Measurements from ENCODE around the gene WDR73. TPM values are rescaled to one million over a fixed set of nuclear protein-coding genes. Genes with fewer than 3 reads are reported as not detected.

WDR73 gene
- polyA plus RNA-seq, 1 donor (not counting 4 experiments of a cell fraction or from before 2014, with no cell fraction given) = 23.6 TPM

- H3K4me2 ChIP-seq (ENCODE audit: control insufficient read depth, extremely low read depth, insufficient read depth, low read depth, low read length) = no peak overlapping the region
- H3K79me2 ChIP-seq (ENCODE audit: control insufficient read depth, insufficient read depth, low read length) = no peaks in the 10 kb centered on the region
- no peaks in the 10 kb centered on the region for H3K4me1 ChIP-seq (ENCODE audit: control insufficient read depth, extremely low read depth, insufficient read depth, low read length)
- H3K9me1 ChIP-seq (ENCODE audit: control insufficient read depth, extremely low read depth, insufficient read depth, low read length) = no peaks in the 10 kb centered on the region
- no peak overlapping the region for H3K27ac ChIP-seq (ENCODE audit: control insufficient read depth, insufficient read depth, low read length)
- no peak overlapping the region for H3K9ac ChIP-seq (ENCODE audit: control insufficient read depth, extremely low read depth, insufficient read depth, low read length)
- no peaks in the 10 kb centered on the region for H3K9me3 ChIP-seq (ENCODE audit: control insufficient read depth, low read depth, low read length)
- H3K4me3 ChIP-seq (ENCODE audit: control insufficient read depth in 2 of 3, extremely low read depth in 1 of 3, insufficient read depth in 2 of 3, low read depth in 1 of 3, low read length in 3 of 3) = no peak overlapping the region
- H3K36me3 ChIP-seq (ENCODE audit: control insufficient read depth in 2 of 2, extremely low read depth in 1 of 2, insufficient read depth in 2 of 2, low read length in 2 of 2) = peaks cover 0 to 9% of the 10 kb centered on the region in 2 experiments
- H4K20me1 ChIP-seq (ENCODE audit: control insufficient read depth, extremely low read depth, insufficient read depth, low read length) = no peaks in the 10 kb centered on the region
- DNase-seq (ENCODE audit: low read depth, low spot score) = no peak
- H3K27me3 ChIP-seq (ENCODE audit: control insufficient read depth, extremely low read depth, insufficient read depth, low read length) = no peaks in the 10 kb centered on the region
- no peak overlapping the region for H2AFZ ChIP-seq (ENCODE audit: control insufficient read depth, low read length)
- FAIRE-seq = no peak
- dilution Hi-C loops (cut with MboI; ENCODE audit: extremely low pct_ligation_motif_present, low sequenced_read_pairs) = no loop called here
- TF ChIP-seq, protein P1, sequence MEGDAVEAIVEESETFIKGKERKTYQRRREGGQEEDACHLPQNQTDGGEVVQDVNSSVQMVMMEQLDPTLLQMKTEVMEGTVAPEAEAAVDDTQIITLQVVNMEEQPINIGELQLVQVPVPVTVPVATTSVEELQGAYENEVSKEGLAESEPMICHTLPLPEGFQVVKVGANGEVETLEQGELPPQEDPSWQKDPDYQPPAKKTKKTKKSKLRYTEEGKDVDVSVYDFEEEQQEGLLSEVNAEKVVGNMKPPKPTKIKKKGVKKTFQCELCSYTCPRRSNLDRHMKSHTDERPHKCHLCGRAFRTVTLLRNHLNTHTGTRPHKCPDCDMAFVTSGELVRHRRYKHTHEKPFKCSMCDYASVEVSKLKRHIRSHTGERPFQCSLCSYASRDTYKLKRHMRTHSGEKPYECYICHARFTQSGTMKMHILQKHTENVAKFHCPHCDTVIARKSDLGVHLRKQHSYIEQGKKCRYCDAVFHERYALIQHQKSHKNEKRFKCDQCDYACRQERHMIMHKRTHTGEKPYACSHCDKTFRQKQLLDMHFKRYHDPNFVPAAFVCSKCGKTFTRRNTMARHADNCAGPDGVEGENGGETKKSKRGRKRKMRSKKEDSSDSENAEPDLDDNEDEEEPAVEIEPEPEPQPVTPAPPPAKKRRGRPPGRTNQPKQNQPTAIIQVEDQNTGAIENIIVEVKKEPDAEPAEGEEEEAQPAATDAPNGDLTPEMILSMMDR (optimal IDR thresholded peaks at IDR 0.05 in 1 of 3, IDR thresholded peaks at IDR 0.05 in 1 of 3, conservative IDR thresholded peaks at IDR 0.05 in 1 of 3; ENCODE audit: extremely low read depth in 1 of 3, insufficient read depth in 2 of 3, low read length in 3 of 3) = no peak
- TF ChIP-seq EZH2 (IDR thresholded peaks at IDR 0.05; ENCODE audit: low read length) = no peak
Measured at GRCh38 chr15:84608707-84609284, 45.3 kb downstream of the WDR73 start.

DNA sequence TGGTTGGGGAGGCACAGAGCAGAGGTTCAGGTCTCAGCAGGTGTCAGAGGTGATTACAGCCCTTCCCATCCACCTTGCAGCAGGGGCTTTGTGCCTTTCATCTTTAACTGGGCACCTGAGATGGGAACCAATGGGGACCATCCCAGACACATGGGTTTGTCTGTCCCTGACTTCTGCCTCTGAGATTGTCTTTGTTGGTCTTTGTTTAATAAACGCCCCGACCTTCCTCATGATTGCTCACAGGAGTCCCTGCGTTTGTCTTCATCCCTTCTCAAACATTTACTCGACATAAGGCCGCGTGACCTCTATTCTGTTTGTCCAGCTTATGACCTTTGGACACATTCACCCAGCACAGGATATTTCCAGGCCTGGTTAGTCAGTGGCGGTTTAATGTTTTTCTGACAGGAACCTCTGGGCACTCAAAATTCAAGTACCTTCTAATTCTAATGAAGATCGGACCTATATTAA, 47.4 kb downstream of the WDR73 start:
- no peaks in the 10 kb centered on the region for H3K4me1 ChIP-seq (ENCODE audit: control insufficient read depth, extremely low read depth, insufficient read depth, low read length)
- H3K79me2 ChIP-seq (ENCODE audit: control insufficient read depth, insufficient read depth, low read length) = no peaks in the 10 kb centered on the region
- no peak overlapping the region for H2AFZ ChIP-seq (ENCODE audit: control insufficient read depth, low read length)
- H3K36me3 ChIP-seq (ENCODE audit: control insufficient read depth in 2 of 2, extremely low read depth in 1 of 2, insufficient read depth in 2 of 2, low read length in 2 of 2) = peaks cover 0 to 11% of the 10 kb centered on the region in 2 experiments
- DNase-seq (ENCODE audit: low read depth, low spot score) (no peak), FAIRE-seq (no peak)
- TF ChIP-seq, protein P1 (optimal IDR thresholded peaks at IDR 0.05 in 1 of 3, IDR thresholded peaks at IDR 0.05 in 1 of 3, conservative IDR thresholded peaks at IDR 0.05 in 1 of 3; ENCODE audit: extremely low read depth in 1 of 3, insufficient read depth in 2 of 3, low read length in 3 of 3) = no peak
- TF ChIP-seq EZH2 (IDR thresholded peaks at IDR 0.05; ENCODE audit: low read length) = no peak
- no peak overlapping the region for H3K9ac ChIP-seq (ENCODE audit: control insufficient read depth, extremely low read depth, insufficient read depth, low read length)
- no peak overlapping the region for H3K4me2 ChIP-seq (ENCODE audit: control insufficient read depth, extremely low read depth, insufficient read depth, low read depth, low read length)
- dilution Hi-C loops (cut with MboI; ENCODE audit: extremely low pct_ligation_motif_present, low sequenced_read_pairs) = no loop called here
- no peak overlapping the region for H3K27ac ChIP-seq (ENCODE audit: control insufficient read depth, insufficient read depth, low read length)
- no peak overlapping the region for H3K4me3 ChIP-seq (ENCODE audit: control insufficient read depth in 2 of 3, extremely low read depth in 1 of 3, insufficient read depth in 2 of 3, low read depth in 1 of 3, low read length in 3 of 3)
- H3K27me3 ChIP-seq (ENCODE audit: control insufficient read depth, extremely low read depth, insufficient read depth, low read length) = no peaks in the 10 kb centered on the region
- no peaks in the 10 kb centered on the region for H4K20me1 ChIP-seq (ENCODE audit: control insufficient read depth, extremely low read depth, insufficient read depth, low read length)
- no peaks in the 10 kb centered on the region for H3K9me1 ChIP-seq (ENCODE audit: control insufficient read depth, extremely low read depth, insufficient read depth, low read length)
- no peaks in the 10 kb centered on the region for H3K9me3 ChIP-seq (ENCODE audit: control insufficient read depth, low read depth, low read length)
